Left lung (tissue), 10 donors: ENCODE results near the gene RBBP6. TPM values are rescaled to one million over a fixed set of nuclear protein-coding genes. Genes with fewer than 3 reads are reported as not detected.

Experiments used
- ATAC-seq: fragments of 200-7000 bp; cut with Tn5 transposase; one replicate; pipeline ENCODE4 v1.9.1; 2020; ENCODE audit warnings: moderate library complexity
- DNase-seq, 4 donors: peaks; one replicate each; pipeline ENCODE4 v3.0.0-alpha.2; 2013 to 2020
- H3K27ac ChIP-seq, 2 donors: fragments of 200-600 bp; sonication (generic) in 1 of 2; one replicate each; pipeline versions ENCODE4 v1.5.0 to v1.8.0; 2020 to 2021
- H3K27me3 ChIP-seq, 2 donors: fragments of 200-600 bp; sonication (generic) in 1 of 2; one replicate each; pipeline versions ENCODE4 v1.5.0 to v1.8.0; 2020 to 2021
- H3K36me3 ChIP-seq, 2 donors: fragments of 200-600 bp; sonication (generic) in 1 of 2; one replicate each; pipeline versions ENCODE4 v1.5.0 to v1.8.0; 2020 to 2021
- H3K4me1 ChIP-seq, 2 donors: fragments of 200-600 bp; one replicate each; pipeline ENCODE4 v1.8.0; 2021
- H3K4me3 ChIP-seq, 2 donors: fragments of 200-600 bp; sonication (generic) in 1 of 2; one replicate each; pipeline versions ENCODE4 v1.5.0 to v1.8.0; 2020 to 2021; ENCODE audit warnings: mild to moderate bottlenecking in 1 of 2
- H3K9me3 ChIP-seq, 2 donors: fragments of 200-600 bp; sonication (generic) in 1 of 2; one replicate each; pipeline versions ENCODE4 v1.5.0 to v1.8.0; 2020 to 2021
- intact Hi-C, 2 donors: fragments of 100-400 bp; cut with DNase I; formaldehyde crosslinking; loops; one replicate each; pipeline versions ENCODE4 v1.11.2 to v1.14.2; 2022
- polyA plus RNA-seq, 6 donors: library from polyadenylated mRNA; unstranded; fragments of 120-200 nt; gene quantifications; one replicate each; pipeline ENCODE4 v1.2.1, GENCODE V29; 2013; ENCODE audit not compliant: insufficient read length in 6 of 6
- total RNA-seq, 2 donors: library from RNA; stranded (reverse); fragmentation: NEBNext Ultra II Directional; extraction: Animal tissue kit (Norgen Biotek cat#: 25700); gene quantifications; one replicate each; pipeline ENCODE4 v1.2.1, GENCODE V29; 2021
- TF ChIP-seq, protein P1 (sequence below), 2 donors: fragments of 200-600 bp; sonication (generic) in 1 of 2; IDR thresholded peaks; one replicate each; pipeline versions ENCODE4 v1.5.0 to v1.8.0; 2021; ENCODE audit warnings: antibody characterized with exemption in 2 of 2
- donor health status: DM: no; HTN: yes; CAD: no.
- donor health status: DM: no; HTN: no; CAD: no.

Gene RBBP6
- total and polyA plus RNA-seq, 8 donors: 39.1 to 91.1 (median 83.6) TPM

DNA sequence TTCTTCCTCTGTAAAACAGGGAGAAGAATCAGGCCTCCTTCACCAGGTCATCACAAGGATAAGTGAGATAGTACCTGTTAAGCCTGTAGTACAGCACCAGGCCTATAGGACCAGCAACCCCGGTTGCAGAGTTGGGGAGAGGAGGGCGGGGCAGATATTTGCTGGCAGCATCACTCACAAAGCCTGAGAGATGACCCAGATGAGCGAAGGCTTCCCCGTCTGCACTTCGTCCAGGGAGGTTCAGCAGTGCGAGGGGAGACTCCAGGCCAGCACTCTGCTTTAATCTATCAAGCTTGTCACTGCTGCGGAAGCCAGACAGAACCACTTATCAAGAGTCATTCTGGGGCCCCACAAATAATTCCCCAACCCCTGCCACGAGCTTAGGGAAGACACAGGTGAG, 15.8 kb upstream of the RBBP6 start:
- no peaks in the 10 kb centered on the region for H3K36me3 ChIP-seq
- H3K4me1 ChIP-seq: peaks cover 5 to 15% of the 10 kb centered on the region in 2 donors
- H3K27ac ChIP-seq: no peak overlapping the region
- TF ChIP-seq, protein P1, sequence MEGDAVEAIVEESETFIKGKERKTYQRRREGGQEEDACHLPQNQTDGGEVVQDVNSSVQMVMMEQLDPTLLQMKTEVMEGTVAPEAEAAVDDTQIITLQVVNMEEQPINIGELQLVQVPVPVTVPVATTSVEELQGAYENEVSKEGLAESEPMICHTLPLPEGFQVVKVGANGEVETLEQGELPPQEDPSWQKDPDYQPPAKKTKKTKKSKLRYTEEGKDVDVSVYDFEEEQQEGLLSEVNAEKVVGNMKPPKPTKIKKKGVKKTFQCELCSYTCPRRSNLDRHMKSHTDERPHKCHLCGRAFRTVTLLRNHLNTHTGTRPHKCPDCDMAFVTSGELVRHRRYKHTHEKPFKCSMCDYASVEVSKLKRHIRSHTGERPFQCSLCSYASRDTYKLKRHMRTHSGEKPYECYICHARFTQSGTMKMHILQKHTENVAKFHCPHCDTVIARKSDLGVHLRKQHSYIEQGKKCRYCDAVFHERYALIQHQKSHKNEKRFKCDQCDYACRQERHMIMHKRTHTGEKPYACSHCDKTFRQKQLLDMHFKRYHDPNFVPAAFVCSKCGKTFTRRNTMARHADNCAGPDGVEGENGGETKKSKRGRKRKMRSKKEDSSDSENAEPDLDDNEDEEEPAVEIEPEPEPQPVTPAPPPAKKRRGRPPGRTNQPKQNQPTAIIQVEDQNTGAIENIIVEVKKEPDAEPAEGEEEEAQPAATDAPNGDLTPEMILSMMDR (IDR thresholded peaks at IDR 0.05): no peak
- no peaks in the 10 kb centered on the region for H3K9me3 ChIP-seq
- intact Hi-C loops: no loop called here
- ATAC-seq (no peak), DNase-seq (no peak)
- H3K27me3 ChIP-seq: no peaks in the 10 kb centered on the region
- no peak overlapping the region for H3K4me3 ChIP-seq

GRCh38 chr16:24524855-24525677, 14.3 kb upstream of the RBBP6 start:
- H3K27ac ChIP-seq: no peak overlapping the region
- H3K4me1 ChIP-seq: peaks cover 5 to 15% of the 10 kb centered on the region in 2 donors
- intact Hi-C loops: no loop called here
- no peaks in the 10 kb centered on the region for H3K36me3 ChIP-seq
- ATAC-seq: peak; percentile 75
- H3K27me3 ChIP-seq: no peaks in the 10 kb centered on the region
- DNase-seq: peak in 1 of 4 donors; percentile 48
- no peak overlapping the region for H3K4me3 ChIP-seq
- no peaks in the 10 kb centered on the region for H3K9me3 ChIP-seq
- TF ChIP-seq, protein P1 (IDR thresholded peaks at IDR 0.05): no peak

DNA sequence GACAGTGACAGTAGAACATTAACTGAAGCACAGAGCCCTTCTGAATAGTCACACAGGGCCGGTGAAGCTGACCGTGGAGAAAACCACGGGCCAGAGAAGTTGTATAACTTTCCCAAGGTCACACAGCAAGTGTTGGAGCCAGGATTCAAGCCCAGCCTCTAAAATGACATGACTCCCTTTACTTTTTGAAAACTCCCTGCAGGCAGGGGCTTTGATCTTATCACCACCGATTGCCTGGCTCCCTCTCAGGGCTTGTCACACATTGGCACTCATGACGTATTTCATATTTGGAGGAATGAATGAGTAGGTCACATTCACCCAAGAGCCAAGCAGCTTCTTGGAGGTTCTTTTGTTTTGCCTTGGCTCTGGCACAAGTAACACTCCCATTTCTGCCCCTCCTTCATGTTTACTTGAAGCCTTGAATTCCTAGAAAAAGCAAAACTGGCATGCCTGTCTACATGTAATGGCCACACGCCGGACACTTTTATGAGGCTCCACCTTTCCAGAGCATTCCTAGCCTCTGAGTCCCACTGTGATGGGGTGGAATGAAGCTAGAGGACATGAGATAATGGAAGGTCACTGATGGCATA, 13.3 kb upstream of the RBBP6 start:
- DNase-seq (peak in 1 of 4 donors; percentile 52), ATAC-seq (peak; percentile 81)
- no peaks in the 10 kb centered on the region for H3K9me3 ChIP-seq
- H3K27me3 ChIP-seq: no peaks in the 10 kb centered on the region
- intact Hi-C loops: no loop called here
- H3K27ac ChIP-seq: no peak overlapping the region
- TF ChIP-seq, protein P1 (IDR thresholded peaks at IDR 0.05): no peak
- no peaks in the 10 kb centered on the region for H3K36me3 ChIP-seq
- no peak overlapping the region for H3K4me3 ChIP-seq
- peaks cover 5 to 15% of the 10 kb centered on the region in 2 donors for H3K4me1 ChIP-seq

DNA sequence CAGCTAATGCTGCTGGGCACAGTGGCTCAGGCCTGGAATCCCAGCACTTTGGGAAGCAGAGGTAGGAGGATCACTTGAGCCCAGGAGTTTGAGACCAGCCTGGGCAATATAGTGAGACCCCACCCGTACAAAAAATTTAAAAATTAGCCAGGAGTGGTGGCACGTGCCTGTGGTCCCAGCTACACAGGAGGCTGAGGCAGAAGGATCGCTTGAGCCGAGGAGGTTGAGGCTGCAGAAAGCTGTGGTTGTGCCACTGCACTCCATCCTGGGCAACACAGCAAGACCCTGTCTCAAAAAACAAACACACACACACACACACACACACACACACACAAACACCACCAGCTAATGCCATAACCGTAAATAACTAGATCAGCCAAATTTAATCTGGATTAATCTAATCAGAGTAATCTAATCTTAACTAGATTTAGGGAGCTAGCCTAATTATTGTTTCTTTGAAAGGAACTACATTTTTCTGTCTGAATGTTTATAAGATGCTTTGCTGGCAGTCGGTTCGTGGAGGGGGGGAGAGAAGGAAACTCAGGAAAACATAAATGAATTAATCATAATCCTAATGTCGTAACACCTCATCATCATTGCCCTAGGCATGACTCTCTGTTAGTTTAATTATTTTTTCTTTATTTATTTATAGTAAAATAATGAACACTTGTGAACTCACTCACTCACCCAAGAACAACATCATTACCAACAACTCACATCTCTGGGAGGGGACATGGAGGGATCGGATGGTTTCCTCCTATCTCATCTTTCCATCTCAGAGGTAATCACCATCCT, 12.5 kb upstream of the RBBP6 start:
- ATAC-seq: no peak
- TF ChIP-seq, protein P1 (IDR thresholded peaks at IDR 0.05): no peak
- intact Hi-C loops: no loop called here
- Histone ChIP-seq H3K9me3 (no peaks in the 10 kb centered on the region), H3K4me1 (peaks cover 5 to 15% of the 10 kb centered on the region in 2 donors), H3K4me3 (no peak overlapping the region), H3K27me3 (no peaks in the 10 kb centered on the region), H3K36me3 (no peaks in the 10 kb centered on the region), H3K27ac (no peak overlapping the region)
- DNase-seq: no peak

GRCh38 chr16:24531166-24531565, 8.2 kb upstream of the RBBP6 start:
- intact Hi-C loops: no loop called here
- DNase-seq: no peak
- no peaks in the 10 kb centered on the region for H3K27me3 ChIP-seq
- H3K4me3 ChIP-seq: no peak overlapping the region
- no peaks in the 10 kb centered on the region for H3K4me1 ChIP-seq
- TF ChIP-seq, protein P1 (IDR thresholded peaks at IDR 0.05): no peak
- H3K36me3 ChIP-seq: no peaks in the 10 kb centered on the region
- H3K9me3 ChIP-seq: no peaks in the 10 kb centered on the region
- H3K27ac ChIP-seq: no peak overlapping the region
- ATAC-seq: no peak
